ENCODE results near the gene COX4I1. TPM values are rescaled to one million over a fixed set of nuclear protein-coding genes. Genes with fewer than 3 reads are reported as not detected.

Gene COX4I1
- total RNA-seq, 1 experiment from 2014 or later: 554 TPM

DNA sequence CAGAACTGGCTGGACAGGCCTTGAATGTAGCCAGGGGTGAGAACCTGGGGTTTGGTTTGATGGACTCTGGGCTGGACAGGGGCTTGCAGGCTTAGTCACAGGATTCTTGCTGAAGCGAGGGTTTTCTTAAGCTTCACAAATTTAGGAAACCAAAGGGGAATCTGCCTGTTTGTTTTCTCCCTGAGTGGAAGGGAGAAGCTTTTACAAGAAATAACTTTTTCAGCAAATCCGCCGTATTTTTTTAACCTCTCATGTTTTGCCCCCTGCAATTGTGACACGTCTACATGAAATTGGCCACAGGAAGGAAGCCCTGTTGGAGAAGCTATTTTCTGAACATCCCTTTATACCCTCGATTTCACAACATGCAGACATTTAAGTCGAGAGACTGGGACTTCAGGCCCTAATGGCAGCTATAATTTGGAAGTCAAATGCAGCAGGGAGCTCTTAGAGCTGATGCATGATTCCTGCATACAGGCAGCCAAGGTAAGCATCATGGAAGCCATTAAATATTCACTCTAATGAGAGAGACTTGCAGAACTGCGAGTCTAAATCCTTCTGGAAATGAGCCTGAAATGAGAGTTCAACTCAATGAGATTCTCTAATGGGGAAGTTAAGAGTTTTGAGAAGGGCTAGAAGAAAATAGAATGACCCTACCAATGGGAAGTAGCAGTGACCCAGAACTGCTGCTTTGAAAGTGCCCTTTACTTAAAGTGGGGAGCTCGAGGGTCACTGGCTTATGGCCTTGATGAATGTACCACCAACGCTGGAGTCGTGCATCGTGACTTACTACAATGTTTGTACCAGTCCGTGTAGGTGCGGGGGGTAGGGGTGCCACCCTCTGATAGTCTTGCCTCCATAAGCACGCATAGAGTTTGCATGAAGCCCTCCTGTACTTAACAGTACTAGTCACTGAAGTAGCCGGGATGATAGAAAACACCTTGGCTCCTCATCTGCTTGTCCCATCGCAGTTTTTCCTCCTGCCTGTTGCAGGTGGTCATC lies 54.4 kb downstream of the COX4I1 start:
- Histone ChIP-seq H3K4me1 (ENCODE audit: insufficient read depth, low read length, poor library complexity, severe bottlenecking) (no peaks in the 10 kb centered on the region), H3K27me3 (replicated peaks; ENCODE audit: insufficient read depth, low read depth, low read length, poor library complexity) (peaks cover 45% of the 10 kb centered on the region), H3K36me3 (ENCODE audit: insufficient read depth, low read length, poor library complexity, severe bottlenecking) (no peaks in the 10 kb centered on the region), H3K9me3 (ENCODE audit: low read depth, low read length, poor library complexity, severe bottlenecking) (no peaks in the 10 kb centered on the region), H3K4me3 (ENCODE audit: low read depth, low read length, poor library complexity, severe bottlenecking) (no peak overlapping the region), H3K27ac (ENCODE audit: low read depth, low read length, poor library complexity, severe bottlenecking) (no peak overlapping the region)
- no TSS peak for BruUV-seq (replicated peaks)
- POLR2A ChIA-PET (ENCODE audit: low non-redundant PET): no interaction called here
- CTCF ChIA-PET: no interaction called here
- no peak for DNase-seq (ENCODE audit: low spot score)
- no peak for TF ChIP-seq EZH2 (IDR thresholded peaks at IDR 0.05; ENCODE audit: borderline replicate concordance, low read depth, low read length, poor library complexity, severe bottlenecking)
- TF ChIP-seq, protein P1, sequence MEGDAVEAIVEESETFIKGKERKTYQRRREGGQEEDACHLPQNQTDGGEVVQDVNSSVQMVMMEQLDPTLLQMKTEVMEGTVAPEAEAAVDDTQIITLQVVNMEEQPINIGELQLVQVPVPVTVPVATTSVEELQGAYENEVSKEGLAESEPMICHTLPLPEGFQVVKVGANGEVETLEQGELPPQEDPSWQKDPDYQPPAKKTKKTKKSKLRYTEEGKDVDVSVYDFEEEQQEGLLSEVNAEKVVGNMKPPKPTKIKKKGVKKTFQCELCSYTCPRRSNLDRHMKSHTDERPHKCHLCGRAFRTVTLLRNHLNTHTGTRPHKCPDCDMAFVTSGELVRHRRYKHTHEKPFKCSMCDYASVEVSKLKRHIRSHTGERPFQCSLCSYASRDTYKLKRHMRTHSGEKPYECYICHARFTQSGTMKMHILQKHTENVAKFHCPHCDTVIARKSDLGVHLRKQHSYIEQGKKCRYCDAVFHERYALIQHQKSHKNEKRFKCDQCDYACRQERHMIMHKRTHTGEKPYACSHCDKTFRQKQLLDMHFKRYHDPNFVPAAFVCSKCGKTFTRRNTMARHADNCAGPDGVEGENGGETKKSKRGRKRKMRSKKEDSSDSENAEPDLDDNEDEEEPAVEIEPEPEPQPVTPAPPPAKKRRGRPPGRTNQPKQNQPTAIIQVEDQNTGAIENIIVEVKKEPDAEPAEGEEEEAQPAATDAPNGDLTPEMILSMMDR (conservative IDR thresholded peaks at IDR 0.05; ENCODE audit: low read depth, low read length): no peak
- intact Hi-C loops (cut with micrococcal nuclease; ENCODE audit: unreplicated experiment): no loop called here

GRCh38 chr16:85854935-85855334 lies 55.4 kb downstream of the COX4I1 start:
- no TSS peak for BruUV-seq (replicated peaks)
- no peaks in the 10 kb centered on the region for H3K9me3 ChIP-seq (ENCODE audit: low read depth, low read length, poor library complexity, severe bottlenecking)
- intact Hi-C loops (cut with micrococcal nuclease; ENCODE audit: unreplicated experiment): no loop called here
- DNase-seq (ENCODE audit: low spot score): no peak
- H3K36me3 ChIP-seq (ENCODE audit: insufficient read depth, low read length, poor library complexity, severe bottlenecking): no peaks in the 10 kb centered on the region
- H3K4me1 ChIP-seq (ENCODE audit: insufficient read depth, low read length, poor library complexity, severe bottlenecking): no peaks in the 10 kb centered on the region
- H3K27ac ChIP-seq (ENCODE audit: low read depth, low read length, poor library complexity, severe bottlenecking): no peak overlapping the region
- ChIA-PET POLR2A (ENCODE audit: low non-redundant PET) (no interaction called here), CTCF (no interaction called here)
- TF ChIP-seq, protein P1 (conservative IDR thresholded peaks at IDR 0.05; ENCODE audit: low read depth, low read length): no peak
- no peak for TF ChIP-seq EZH2 (IDR thresholded peaks at IDR 0.05; ENCODE audit: borderline replicate concordance, low read depth, low read length, poor library complexity, severe bottlenecking)
- peaks cover 40% of the 10 kb centered on the region for H3K27me3 ChIP-seq (replicated peaks; ENCODE audit: insufficient read depth, low read depth, low read length, poor library complexity)
- H3K4me3 ChIP-seq (ENCODE audit: low read depth, low read length, poor library complexity, severe bottlenecking): no peak overlapping the region

- POLR2A ChIA-PET (ENCODE audit: low non-redundant PET): no interaction called here
- no peak for TF ChIP-seq EZH2 (IDR thresholded peaks at IDR 0.05; ENCODE audit: borderline replicate concordance, low read depth, low read length, poor library complexity, severe bottlenecking)
- TF ChIP-seq, protein P1 (conservative IDR thresholded peaks at IDR 0.05; ENCODE audit: low read depth, low read length): no peak
- no peak for DNase-seq (ENCODE audit: low spot score)
- CTCF ChIA-PET: no interaction called here
- H3K36me3 ChIP-seq (ENCODE audit: insufficient read depth, low read length, poor library complexity, severe bottlenecking): no peaks in the 10 kb centered on the region
- BruUV-seq (replicated peaks): no TSS peak
- no peaks in the 10 kb centered on the region for H3K9me3 ChIP-seq (ENCODE audit: low read depth, low read length, poor library complexity, severe bottlenecking)
- no peak overlapping the region for H3K27ac ChIP-seq (ENCODE audit: low read depth, low read length, poor library complexity, severe bottlenecking)
- no peak overlapping the region for H3K4me3 ChIP-seq (ENCODE audit: low read depth, low read length, poor library complexity, severe bottlenecking)
- peaks cover 32% of the 10 kb centered on the region for H3K27me3 ChIP-seq (replicated peaks; ENCODE audit: insufficient read depth, low read depth, low read length, poor library complexity)
- no peaks in the 10 kb centered on the region for H3K4me1 ChIP-seq (ENCODE audit: insufficient read depth, low read length, poor library complexity, severe bottlenecking)
- intact Hi-C loops (cut with micrococcal nuclease; ENCODE audit: unreplicated experiment): no loop called here
Measured at GRCh38 chr16:85856079-85856478, 56.6 kb downstream of the COX4I1 start.

Data from A673 (cell line).